T-cell (primary cell): ENCODE data around the gene MTMR2. TPM values are rescaled to one million over a fixed set of nuclear protein-coding genes. Genes with fewer than 3 reads are reported as not detected.
"Not testable (repeated sequence)": the region's sequence is repeated elsewhere in the genome, so short reads cannot be mapped to it uniquely, and the experiment has no call there.

ENCODE experiments used
- ATAC-seq, 4 experiments: fragments of 200-7000 bp in 3 of 4; fragments of 150-1000 bp in 1 of 4; cut with Tn5 transposase; replicated peaks in 1 of 4; 1 replicate in 3 of 4; 2 replicates in 1 of 4; pipeline ENCODE4 v1.10.0; 2021; ENCODE audit warnings: moderate library complexity in 3 of 4, mild to moderate bottlenecking in 2 of 4, moderate number of reproducible peaks in 1 of 4
- CTCF ChIA-PET, 2 donors: fragments of 300-600 bp; sonication (Branson Sonifier 250); formaldehyde crosslinking; loops; one replicate each; lab custom pipeline; 2022; ENCODE audit warnings: antibody characterized with exemption in 2 of 2; lab: Charles Lee
- POLR2A ChIA-PET, 2 donors: fragments of 300-600 bp; sonication (Branson Sonifier 250); formaldehyde crosslinking; loops; one replicate each; lab custom pipeline; 2022; ENCODE audit warnings: antibody characterized with exemption in 2 of 2; lab: Charles Lee
- DNase-seq, 35 experiments: peaks; one replicate each; pipeline versions ENCODE4 v3.0.0 to v3.0.0-alpha.2; 2013 to 2023
- H3K27ac ChIP-seq: one replicate; pipeline ENCODE4 v1.5.1; 2013; ENCODE audit warnings: low read length
- H3K27me3 ChIP-seq, 2 experiments: replicated peaks in 1 of 2; 1 replicate in 1 of 2; 2 replicates in 1 of 2; pipeline versions ENCODE4 v1.6.1 to v1.7.0; 2013; ENCODE audit warnings: low read length in 1 of 2, mixed read lengths in 1 of 2; ENCODE audit not compliant: control insufficient read depth in 2 of 2, insufficient read depth in 2 of 2; ENCODE audit errors: extremely low read depth in 1 of 2
- H3K36me3 ChIP-seq, 2 donors: 1 replicate in 1 of 2; 2 replicates in 1 of 2; pipeline versions ENCODE4 v1.6.1 to v1.7.0; 2013; ENCODE audit warnings: low read length in 1 of 2; ENCODE audit not compliant: control insufficient read depth in 2 of 2, insufficient read depth in 1 of 2; ENCODE audit errors: extremely low read depth in 1 of 2
- H3K4me1 ChIP-seq, 2 experiments: 1 replicate in 1 of 2; 2 replicates in 1 of 2; pipeline versions ENCODE4 v1.6.1 to v1.7.0; 2013; ENCODE audit warnings: low read length in 2 of 2, mixed read lengths in 1 of 2; ENCODE audit not compliant: insufficient read depth in 2 of 2, control insufficient read depth in 1 of 2; ENCODE audit errors: extremely low read depth in 1 of 2
- H3K4me3 ChIP-seq, 2 donors: 1 replicate in 1 of 2; 2 replicates in 1 of 2; pipeline versions ENCODE4 v1.5.1 to v1.7.0; 2013; ENCODE audit warnings: mild to moderate bottlenecking in 2 of 2, low read length in 1 of 2, moderate library complexity in 1 of 2; ENCODE audit not compliant: control insufficient read depth in 1 of 2; ENCODE audit errors: extremely low read depth in 1 of 2
- H3K9me3 ChIP-seq: 2 replicates; pipeline ENCODE4 v1.7.0; 2013
- H3K27ac Mint-ChIP-seq, 2 donors: one replicate each; pipeline ENCODE4 v1.8.0; 2020 to 2021; ENCODE audit warnings: mild to moderate bottlenecking in 2 of 2, mixed read lengths in 2 of 2
- H3K27me3 Mint-ChIP-seq, 2 donors: one replicate each; pipeline ENCODE4 v1.8.0; 2021 to 2022; ENCODE audit warnings: mixed read lengths in 2 of 2
- H3K36me3 Mint-ChIP-seq: one replicate; pipeline ENCODE4 v1.8.0; 2021; ENCODE audit warnings: mixed read lengths
- H3K4me1 Mint-ChIP-seq, 3 donors: one replicate each; pipeline ENCODE4 v1.8.0; 2020 to 2022; ENCODE audit warnings: mixed read lengths in 3 of 3, mild to moderate bottlenecking in 1 of 3
- H3K4me3 Mint-ChIP-seq, 3 donors: one replicate each; pipeline ENCODE4 v1.8.0; 2020 to 2022; ENCODE audit warnings: mild to moderate bottlenecking in 3 of 3, mixed read lengths in 3 of 3, moderate library complexity in 3 of 3
- H3K9me3 Mint-ChIP-seq, 3 donors: one replicate each; pipeline ENCODE4 v1.8.0; 2020 to 2022; ENCODE audit warnings: mixed read lengths in 3 of 3
- WGBS: methylation state at CpG from one replicate; pipeline ENCODE4 v1.1.5; 2013; ENCODE audit warnings: missing lambda C conversion rate; ENCODE audit not compliant: insufficient coverage; 5-methylcytosine and 5-hydroxymethylcytosine counted together
- total RNA-seq, 35 experiments: library from RNA in 6 of 35; stranded (reverse) in 6 of 35; fragments of 120-200 nt in 1 of 35; gene quantifications; one replicate each; pipeline versions ENCODE4 v1.2.1 to v1.2.4 and lab custom pipeline; 2013 to 2026

MTMR2 gene
- total RNA-seq, 5 donors from 2014 or later (not counting 1 experiment from before 2014, with no cell fraction given), result 11.0 to 14.6 (median 11.6) TPM

DNA sequence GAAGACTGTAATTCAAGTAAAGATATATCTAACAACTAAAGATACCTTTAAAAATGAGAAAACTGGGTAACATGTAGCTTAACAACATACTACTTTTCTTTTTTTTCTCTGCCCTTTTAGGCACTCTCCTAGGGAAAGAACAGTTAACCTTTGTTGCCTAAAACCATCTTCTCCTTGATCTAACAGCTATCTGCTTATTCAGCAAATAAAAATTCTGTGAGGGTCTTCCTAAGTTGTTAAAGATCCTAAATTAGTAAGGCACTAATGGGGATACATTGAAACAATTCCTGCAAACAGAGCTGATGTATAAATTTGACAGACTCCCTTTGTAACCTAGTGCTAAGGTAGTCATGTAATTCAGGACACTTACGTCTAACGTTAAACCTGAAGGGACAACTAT, 39.1 kb downstream of the MTMR2 start:
- Histone ChIP-seq H3K27ac (no peak overlapping the region), H3K4me1 (no peaks in the 10 kb centered on the region), H3K9me3 (no peaks in the 10 kb centered on the region), H3K36me3 (peaks cover 0 to 14% of the 10 kb centered on the region in 2 donors), H3K27me3 (no peaks in the 10 kb centered on the region), H3K4me3 (no peak overlapping the region)
- Mint-ChIP-seq H3K27me3 (no peaks in the 10 kb centered on the region), H3K27ac (no peak overlapping the region), H3K4me1 (peaks cover 0 to 5% (median 3%) of the 10 kb centered on the region in 3 donors), H3K4me3 (no peak overlapping the region), H3K36me3 (peaks cover 35% of the 10 kb centered on the region), H3K9me3 (no peaks in the 10 kb centered on the region)
- no CpG with 5 or more reads among the region's 2 CpGs for WGBS
- ChIA-PET CTCF (interaction anchor here in 1 of 2 donors (0.6 kb wide), 1 partner anchor 579 kb away, joined by 4 read pairs; no protein-coding TSS in a partner anchor), POLR2A (interaction anchor here in 1 of 2 donors (1.0 kb wide), 1 partner anchor 51 kb away, joined by 3 read pairs; no protein-coding TSS in a partner anchor)
- ATAC-seq, result no peak
- DNase-seq, result no peak

DNA sequence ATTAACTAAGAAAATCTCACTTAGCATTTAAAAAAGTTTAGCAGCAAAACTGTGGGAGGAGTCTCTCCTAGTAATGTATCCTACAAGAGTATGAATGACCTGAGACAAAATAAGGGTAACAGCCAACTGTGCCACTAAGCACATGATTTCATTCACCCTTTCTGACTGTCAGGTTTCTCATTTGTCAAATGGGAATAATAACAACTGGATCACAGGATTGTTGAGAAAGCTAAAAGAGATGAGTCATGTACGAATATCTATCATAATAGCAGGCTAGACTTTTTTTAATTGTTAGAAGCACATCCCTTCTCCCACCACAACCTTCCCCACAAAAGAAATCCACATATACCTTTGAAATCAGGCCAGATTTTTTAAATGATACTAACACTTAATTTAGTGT, 39.5 kb downstream of the MTMR2 start:
- peaks cover 0 to 5% (median 3%) of the 10 kb centered on the region in 3 donors for H3K4me1 Mint-ChIP-seq
- H3K27ac Mint-ChIP-seq, result no peak overlapping the region
- Histone ChIP-seq H3K27me3 (no peaks in the 10 kb centered on the region), H3K4me3 (no peak overlapping the region), H3K27ac (no peak overlapping the region), H3K36me3 (peaks cover 0 to 14% of the 10 kb centered on the region in 2 donors), H3K9me3 (no peaks in the 10 kb centered on the region), H3K4me1 (no peaks in the 10 kb centered on the region)
- ATAC-seq (no peak), DNase-seq (no peak)
- H3K9me3 Mint-ChIP-seq, result no peaks in the 10 kb centered on the region
- no peak overlapping the region for H3K4me3 Mint-ChIP-seq
- ChIA-PET CTCF (interaction anchor here in 1 of 2 donors (0.6 kb wide), 1 partner anchor 579 kb away, joined by 4 read pairs; no protein-coding TSS in a partner anchor), POLR2A (no interaction called here)
- H3K36me3 Mint-ChIP-seq, result peaks cover 38% of the 10 kb centered on the region
- H3K27me3 Mint-ChIP-seq, result no peaks in the 10 kb centered on the region
- WGBS, result no CpG with 5 or more reads among the region's 1 CpG

DNA sequence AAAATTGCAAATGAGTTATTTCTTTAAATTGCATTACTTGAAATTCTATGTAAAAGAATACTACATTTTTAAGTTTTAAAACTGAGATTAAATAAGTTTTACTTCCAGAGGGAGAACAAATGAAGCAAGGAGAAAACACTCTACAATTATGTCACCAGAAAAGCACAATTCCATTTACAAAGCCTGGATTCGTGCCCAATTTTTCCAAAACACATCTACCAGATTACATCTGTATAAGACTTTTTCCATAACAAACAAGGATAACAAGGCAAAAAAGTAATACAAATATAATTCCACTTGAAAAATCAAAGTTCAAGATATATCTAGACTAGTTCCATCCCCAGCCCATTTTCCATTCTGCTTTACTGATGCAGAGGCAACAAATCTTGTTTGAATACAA, 40.5 kb downstream of the MTMR2 start:
- Mint-ChIP-seq H3K27ac (no peak overlapping the region), H3K9me3 (no peaks in the 10 kb centered on the region), H3K27me3 (no peaks in the 10 kb centered on the region), H3K4me1 (no peaks in the 10 kb centered on the region), H3K36me3 (peaks cover 43% of the 10 kb centered on the region), H3K4me3 (no peak overlapping the region)
- H3K9me3 ChIP-seq, result no peaks in the 10 kb centered on the region
- peaks cover 0 to 14% of the 10 kb centered on the region in 2 donors for H3K36me3 ChIP-seq
- no peak overlapping the region for H3K4me3 ChIP-seq
- ATAC-seq (no peak), DNase-seq (no peak)
- no peaks in the 10 kb centered on the region for H3K4me1 ChIP-seq
- WGBS, result 100% methylated on average over 1 of the region's 1 CpG
- CTCF ChIA-PET, result interaction anchor here in 1 of 2 donors (0.5 kb wide), 1 partner anchor 1184 kb away, joined by 6 read pairs; no protein-coding TSS in a partner anchor
- H3K27me3 ChIP-seq, result no peaks in the 10 kb centered on the region
- POLR2A ChIA-PET, result interaction anchor here in 1 of 2 donors (0.6 kb wide), 1 partner anchor 259 kb away, joined by 3 read pairs; no protein-coding TSS in a partner anchor
- H3K27ac ChIP-seq, result no peak overlapping the region

DNA sequence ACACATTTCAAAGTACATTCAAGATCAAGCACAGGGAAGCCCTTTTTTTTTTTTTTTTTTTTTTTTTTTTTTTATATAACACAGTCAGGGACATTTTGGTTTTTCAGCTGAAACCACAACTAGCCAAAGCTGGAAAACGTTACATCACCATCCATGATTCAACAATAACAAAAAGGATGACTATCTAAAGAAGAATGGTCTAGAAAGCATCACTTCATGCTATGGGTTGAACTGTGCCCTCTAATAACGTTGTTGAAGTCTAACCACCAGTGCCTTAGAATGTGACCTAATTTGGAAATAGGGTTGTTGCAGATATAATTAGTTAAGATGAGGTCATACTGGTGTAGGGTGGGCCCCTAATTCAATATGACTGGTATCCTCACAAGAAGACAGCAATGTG, 46.6 kb downstream of the MTMR2 start:
- Histone ChIP-seq H3K4me1 (no peaks in the 10 kb centered on the region), H3K9me3 (no peaks in the 10 kb centered on the region), H3K4me3 (no peak overlapping the region), H3K27ac (no peak overlapping the region), H3K36me3 (no peaks in the 10 kb centered on the region), H3K27me3 (no peaks in the 10 kb centered on the region)
- H3K27ac Mint-ChIP-seq, result no peak overlapping the region
- DNase-seq (no peak), ATAC-seq (no peak)
- no peaks in the 10 kb centered on the region for H3K27me3 Mint-ChIP-seq
- H3K9me3 Mint-ChIP-seq, result peaks cover 0 to 4% (median 0%) of the 10 kb centered on the region in 3 donors
- ChIA-PET POLR2A (interaction anchor here in 1 of 2 donors (0.6 kb wide), 1 partner anchor 20 kb away, joined by 4 read pairs; no protein-coding TSS in a partner anchor), CTCF (no interaction called here)
- no CpG with 5 or more reads among the region's 2 CpGs for WGBS
- H3K4me3 Mint-ChIP-seq, result no peak overlapping the region
- peaks cover 29% of the 10 kb centered on the region for H3K36me3 Mint-ChIP-seq
- no peaks in the 10 kb centered on the region for H3K4me1 Mint-ChIP-seq

DNA sequence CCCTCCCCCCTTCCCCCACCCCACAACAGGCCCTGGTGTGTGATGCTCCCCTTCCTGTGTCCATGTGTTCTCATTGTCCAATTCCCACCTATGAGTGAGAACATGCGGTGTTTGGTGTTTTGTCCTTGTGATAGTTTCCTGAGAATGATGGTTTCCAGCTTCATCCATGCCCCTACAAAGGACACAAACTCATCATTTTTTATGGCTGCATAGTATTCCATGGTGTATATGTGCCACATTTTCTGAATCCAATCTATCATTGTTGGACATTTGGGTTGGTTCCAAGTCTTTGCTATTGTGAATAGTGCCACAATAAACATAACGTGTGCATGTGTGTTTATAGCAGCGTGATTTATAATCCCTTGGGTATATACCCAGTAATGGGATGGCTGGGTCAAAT, 53.0 kb downstream of the MTMR2 start:
- H3K36me3 ChIP-seq, ATAC-seq, H3K27me3 Mint-ChIP-seq, H3K27ac ChIP-seq, H3K4me3 Mint-ChIP-seq, H3K4me1 ChIP-seq, H3K27ac Mint-ChIP-seq, CTCF ChIA-PET, POLR2A ChIA-PET, H3K4me3 ChIP-seq, H3K27me3 ChIP-seq, H3K9me3 Mint-ChIP-seq, H3K4me1 Mint-ChIP-seq, DNase-seq, H3K9me3 ChIP-seq: not testable (repeated sequence)
- no CpG with 5 or more reads among the region's 3 CpGs for WGBS
- peaks cover 12% of the 10 kb centered on the region for H3K36me3 Mint-ChIP-seq

DNA sequence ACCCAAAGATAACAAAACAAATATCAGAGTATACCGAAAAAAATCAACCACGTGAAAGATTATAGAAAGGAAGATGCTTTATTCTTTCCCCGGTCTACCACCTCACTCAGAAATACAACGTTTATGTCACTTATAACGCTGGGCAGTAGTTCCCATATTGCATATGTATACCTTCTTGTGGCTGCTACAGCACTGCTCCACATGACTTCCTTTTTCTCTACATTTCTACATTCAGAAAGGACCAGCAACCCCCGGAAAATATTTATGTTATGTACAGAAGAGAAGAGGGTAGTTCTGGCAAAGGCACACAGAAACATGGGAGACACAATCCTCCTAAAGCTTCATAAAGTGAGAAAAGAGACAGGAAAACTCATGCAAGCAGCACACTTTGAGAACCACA, 56.8 kb downstream of the MTMR2 start:
- Mint-ChIP-seq H3K4me1 (no peaks in the 10 kb centered on the region), H3K4me3 (no peak overlapping the region), H3K9me3 (no peaks in the 10 kb centered on the region), H3K36me3 (peaks cover 23% of the 10 kb centered on the region), H3K27ac (no peak overlapping the region), H3K27me3 (no peaks in the 10 kb centered on the region)
- no CpG with 5 or more reads among the region's 6 CpGs for WGBS
- Histone ChIP-seq H3K9me3 (no peaks in the 10 kb centered on the region), H3K4me1 (no peaks in the 10 kb centered on the region), H3K36me3 (peaks cover 0 to 8% of the 10 kb centered on the region in 2 donors), H3K27ac (no peak overlapping the region), H3K27me3 (no peaks in the 10 kb centered on the region), H3K4me3 (no peak overlapping the region)
- ChIA-PET CTCF (no interaction called here), POLR2A (no interaction called here)
- ATAC-seq, result no peak
- DNase-seq, result no peak
